AG20443 (cell line): ENCODE data around the gene DSG4.

ENCODE experiments used
- DNase-seq: peaks from one replicate; pipeline ENCODE4 v3.0.0; 2012; ENCODE audit warnings: low spot score, mixed read lengths

Gene DSG4

DNA sequence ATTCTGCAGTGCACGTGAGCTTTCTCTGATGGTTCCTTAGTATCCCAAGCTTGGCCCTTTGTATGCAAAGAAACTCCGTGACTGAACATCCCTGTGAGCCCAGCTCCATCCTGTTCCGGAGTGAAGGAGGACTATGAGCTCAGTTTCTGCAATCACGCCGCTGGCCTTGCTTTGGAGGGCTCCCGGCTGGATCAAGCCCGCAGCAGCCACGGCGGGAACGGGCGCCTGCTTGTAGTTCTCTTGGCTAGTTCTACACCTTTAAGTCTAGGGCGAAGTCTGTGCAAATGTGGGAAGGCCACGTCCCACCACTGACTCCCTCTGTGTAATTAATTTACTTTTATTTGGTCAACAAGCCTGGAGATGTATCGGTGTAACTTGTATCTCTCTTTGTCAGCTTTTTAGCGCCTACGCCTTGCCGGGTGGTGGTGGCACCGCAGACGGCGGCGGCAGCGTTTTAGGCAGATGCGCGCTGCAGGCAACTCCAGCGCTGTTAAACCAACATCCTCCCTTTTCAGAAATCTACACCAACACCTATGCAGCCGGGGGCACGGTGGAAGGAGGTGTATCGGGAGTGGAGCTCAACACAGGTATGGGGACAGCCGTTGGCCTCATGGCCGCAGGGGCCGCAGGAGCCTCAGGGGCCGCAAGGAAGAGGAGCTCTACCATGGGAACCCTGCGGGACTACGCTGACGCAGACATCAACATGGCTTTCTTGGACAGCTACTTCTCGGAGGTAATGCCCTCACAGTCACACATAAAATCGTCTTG, 34.3 kb downstream of the DSG4 start:
- DNase-seq: no peak

DNA sequence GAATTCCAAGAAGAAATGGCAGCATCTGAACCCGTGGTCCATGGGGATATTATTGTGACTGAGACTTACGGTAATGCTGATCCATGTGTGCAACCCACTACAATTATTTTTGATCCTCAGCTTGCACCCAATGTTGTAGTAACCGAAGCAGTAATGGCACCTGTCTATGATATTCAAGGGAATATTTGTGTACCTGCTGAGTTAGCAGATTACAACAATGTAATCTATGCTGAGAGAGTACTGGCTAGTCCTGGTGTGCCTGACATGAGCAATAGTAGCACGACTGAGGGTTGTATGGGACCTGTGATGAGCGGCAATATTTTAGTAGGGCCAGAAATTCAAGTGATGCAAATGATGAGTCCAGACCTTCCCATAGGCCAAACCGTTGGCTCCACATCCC, 36.6 kb downstream of the DSG4 start:
- DNase-seq: no peak

DNA sequence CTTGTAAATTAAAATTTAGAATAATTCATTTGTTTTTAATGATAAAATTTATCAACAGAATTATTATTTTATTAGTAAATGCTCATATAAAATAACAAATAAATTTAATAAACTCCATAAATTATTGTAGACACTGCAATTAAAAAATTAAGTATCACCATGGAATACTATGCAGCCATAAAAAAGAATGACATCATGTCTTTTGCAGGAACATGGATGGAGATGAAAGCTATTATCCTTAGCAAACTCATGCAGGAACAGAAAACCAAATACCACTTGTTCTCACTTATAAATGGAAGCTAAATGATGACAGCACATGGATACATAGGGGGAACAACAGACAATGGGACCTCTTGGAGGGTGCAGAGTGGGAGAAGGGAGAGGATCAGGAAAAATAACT, 41.3 kb downstream of the DSG4 start:
- DNase-seq: no peak

DNA sequence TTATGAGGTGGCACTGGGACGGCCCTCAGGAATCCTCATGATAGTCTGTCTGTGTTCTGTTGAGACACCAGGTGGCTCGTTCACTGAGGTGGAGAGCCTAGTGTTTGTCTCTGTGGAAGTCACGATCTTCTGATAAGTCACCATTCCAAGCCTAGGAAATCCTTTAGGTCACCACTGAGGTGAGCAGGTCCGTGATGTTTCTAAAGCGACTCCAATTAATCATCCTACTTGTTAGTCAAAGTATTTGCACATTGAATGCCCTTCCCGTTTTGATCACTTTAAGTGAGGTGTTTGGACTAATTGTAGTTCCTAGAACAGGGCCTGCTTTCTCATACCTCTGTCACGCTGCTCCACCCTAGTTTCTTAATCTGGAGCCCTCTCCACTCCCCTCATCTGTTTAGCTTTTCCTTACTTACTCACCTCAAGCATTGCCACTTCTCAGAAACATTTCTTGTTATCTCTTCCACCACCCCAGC, 42.9 kb downstream of the DSG4 start:
- no peak for DNase-seq

DNA sequence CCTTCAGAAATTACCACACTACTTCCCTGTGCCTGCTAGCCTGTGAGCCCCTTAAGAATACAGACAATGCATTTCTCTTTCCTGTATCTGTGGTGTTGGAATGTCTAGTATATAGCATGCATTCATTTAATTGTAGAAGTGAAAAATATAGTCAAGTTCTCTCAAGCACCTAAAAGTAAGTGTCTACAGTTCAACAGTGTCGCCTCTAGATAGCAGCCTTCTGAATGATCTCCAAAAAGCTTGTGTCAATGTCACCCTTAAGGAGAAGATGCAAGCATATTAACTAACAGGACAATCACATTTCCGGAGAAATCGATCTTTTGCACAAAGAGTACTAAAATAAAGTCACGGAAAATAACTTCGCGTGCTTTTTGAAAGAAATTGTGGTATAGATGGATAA, 43.5 kb downstream of the DSG4 start:
- DNase-seq: no peak

DNA sequence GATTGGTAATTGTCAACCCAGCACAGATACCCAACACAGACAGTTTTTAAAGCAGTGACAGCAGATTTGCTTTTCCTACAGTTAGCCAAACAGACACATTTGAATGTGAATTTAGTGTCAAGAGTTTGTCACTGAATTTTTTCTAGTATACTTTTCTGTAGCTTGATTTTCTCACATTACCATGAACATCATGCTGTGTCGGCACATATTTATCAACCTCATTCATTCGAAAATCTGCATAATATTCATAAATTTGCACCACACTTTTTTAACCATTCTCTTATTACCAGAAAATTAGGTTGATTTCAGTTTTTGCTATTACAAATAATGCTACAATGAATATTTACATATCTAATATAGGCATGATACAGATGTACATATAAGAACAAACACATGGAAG, 43.9 kb downstream of the DSG4 start:
- no peak for DNase-seq

DNA sequence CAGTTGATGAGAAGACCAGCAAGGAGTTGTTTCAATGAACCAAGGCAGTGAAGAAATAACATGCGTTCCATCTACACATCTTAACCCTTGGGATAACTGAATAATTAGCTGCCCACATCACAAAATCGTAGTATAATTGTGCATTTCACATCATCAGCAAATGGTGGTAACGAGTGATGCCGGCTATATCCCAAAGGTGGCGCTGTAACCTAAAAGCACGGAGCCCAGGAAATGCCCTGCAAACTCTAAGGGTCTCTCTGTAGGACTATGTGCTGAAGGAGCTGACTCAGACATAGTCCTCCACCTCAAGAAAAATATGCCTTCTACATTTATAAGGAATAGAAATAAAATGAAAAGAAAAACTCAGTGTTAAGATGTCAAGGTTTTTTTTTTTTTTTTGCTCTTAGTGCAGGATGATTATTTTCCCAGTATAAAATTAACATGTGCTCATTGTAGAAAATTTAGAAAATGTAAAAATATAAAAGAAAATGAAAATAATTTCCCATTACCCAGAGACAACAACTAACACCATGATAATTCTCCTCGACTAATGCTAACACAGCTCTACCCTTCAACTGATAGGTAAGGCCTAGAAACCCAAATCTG, 47.9 kb downstream of the DSG4 start:
- DNase-seq: no peak

DNA sequence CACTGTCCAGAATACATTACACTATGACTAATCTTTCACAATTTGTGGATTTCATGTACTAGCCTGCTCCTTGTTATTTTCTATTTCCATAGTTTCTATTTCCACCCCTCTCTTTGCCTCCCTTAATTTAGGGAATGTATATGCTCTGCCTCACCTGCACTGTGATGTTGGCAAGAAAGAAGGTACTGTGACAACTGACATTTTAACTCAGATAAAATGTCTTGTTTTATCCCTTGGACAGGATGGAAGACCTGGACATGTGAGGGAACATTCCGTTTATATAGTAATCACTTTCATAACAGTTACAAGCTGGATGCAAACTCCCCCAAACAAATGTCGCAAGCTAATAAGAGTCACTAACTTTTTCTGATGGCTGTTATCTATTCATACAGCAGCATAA, 49.4 kb downstream of the DSG4 start:
- no peak for DNase-seq

DNA sequence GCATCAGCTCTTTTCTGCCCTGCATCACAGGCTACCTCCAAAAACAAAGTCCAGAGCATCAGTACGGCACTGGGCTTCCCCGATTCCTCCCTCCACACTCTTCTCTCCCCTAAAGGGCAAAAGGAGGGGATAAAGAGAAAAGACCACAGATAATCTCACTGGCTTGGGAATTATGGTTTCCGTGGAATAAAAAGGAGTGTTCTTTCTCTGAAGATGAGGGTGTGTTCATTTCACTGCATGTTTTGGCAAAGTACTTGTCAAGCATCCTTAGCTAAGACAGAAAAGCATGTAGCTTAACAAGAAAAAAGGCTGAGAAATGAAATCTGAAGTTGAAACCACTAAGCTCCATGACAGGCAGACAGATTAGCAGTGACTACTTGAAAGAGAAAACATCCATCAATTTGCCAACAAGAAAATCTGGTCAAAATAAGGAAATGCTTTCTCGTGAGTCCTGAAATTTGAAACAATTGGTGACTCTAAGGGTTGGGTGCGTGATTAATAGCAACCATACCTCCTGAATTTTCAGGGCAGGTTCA, 50.4 kb downstream of the DSG4 start:
- no peak for DNase-seq

DNA sequence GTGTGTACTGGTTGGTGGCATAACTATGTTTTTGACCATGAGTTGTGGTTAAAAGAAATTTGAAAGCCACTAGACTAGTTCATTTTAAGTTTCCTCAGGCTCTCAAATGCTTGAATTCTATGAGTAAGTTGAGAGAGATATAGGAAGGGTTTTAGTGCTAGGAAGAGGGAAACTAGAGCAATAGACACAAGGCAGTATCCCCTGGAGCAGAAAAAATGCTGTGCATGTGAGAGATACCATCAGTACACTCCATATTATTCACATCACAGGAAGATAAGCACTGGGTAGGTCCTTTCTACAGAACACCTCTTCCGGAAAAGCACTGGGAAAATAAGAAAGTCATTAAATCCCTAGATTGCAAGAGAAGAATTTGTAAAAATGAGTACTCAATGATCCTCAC, 51.6 kb downstream of the DSG4 start:
- DNase-seq: no peak

DNA sequence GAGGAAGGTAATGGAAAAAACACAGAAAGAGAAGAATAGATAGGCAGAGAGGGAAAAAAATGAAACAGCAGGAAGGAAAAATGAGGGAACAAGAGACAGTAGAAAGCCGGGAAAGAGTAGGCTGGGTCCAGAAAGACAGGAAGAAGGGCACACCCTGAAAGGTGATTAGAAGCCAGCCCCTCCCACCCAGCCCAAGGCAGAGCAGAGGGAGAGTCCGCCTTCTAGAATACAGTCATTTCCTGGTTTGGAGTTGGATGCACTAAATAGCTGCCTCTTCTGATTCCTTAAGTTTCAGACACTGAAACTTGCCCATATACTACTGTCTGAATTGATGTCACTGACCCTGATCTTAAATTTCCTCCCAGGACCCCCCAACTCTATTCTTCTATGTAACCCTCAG, 53.0 kb downstream of the DSG4 start:
- no peak for DNase-seq

DNA sequence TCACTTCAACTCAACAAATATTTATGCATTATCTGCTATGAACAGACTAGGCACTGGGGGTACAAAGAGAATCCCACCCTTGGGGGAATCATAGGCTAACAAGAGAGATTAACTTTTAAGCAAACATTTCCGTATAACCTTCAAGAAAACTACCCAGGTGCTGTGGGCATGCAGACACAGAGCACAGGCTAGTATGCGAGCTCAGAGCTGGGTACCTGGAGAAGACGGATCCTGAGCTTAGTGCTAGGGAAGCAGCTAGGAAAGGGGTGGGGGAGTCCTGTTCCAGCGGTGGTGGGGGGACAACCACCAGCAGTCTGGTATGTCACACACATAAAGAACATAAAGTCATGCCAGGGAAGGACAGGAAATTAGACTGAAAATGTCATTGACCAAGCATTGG, 53.5 kb downstream of the DSG4 start:
- no peak for DNase-seq

DNA sequence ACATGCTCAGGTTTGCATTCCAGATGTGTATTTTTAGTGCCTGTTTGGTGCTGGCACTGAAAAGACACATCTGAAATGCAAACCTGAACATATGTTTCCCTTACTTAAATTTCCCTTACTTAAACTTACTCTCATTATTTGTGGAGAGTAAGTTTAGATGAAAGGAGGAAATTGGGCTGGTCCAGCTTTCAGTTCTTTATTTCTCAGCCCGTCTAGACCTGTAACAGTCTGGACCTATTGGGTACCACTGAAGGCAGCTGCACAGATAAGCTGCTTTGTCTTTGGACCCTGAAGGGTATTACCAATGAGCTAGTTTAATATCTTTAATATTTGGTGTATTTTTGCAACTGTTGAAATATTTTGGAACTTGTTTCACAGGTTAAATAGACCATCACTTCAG, 54.0 kb downstream of the DSG4 start:
- no peak for DNase-seq

DNA sequence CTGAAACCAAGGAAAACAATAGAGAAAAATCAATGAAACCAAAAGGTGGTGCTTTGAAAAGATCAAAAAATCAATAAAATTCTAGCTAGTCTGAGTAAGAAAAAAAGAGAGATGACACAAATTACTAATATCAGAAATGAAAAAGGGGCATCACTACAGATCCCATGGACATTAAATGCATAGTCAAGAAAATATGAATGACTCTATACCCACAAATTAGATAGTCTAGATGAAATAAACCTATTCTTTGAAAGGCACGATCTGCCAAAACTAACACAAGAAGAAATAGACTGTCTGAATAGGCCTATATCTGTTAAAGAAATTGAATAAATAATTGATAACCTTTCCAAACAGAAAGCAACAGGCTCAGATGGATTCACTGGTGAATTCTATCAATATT, 55.7 kb downstream of the DSG4 start:
- no peak for DNase-seq

DNA sequence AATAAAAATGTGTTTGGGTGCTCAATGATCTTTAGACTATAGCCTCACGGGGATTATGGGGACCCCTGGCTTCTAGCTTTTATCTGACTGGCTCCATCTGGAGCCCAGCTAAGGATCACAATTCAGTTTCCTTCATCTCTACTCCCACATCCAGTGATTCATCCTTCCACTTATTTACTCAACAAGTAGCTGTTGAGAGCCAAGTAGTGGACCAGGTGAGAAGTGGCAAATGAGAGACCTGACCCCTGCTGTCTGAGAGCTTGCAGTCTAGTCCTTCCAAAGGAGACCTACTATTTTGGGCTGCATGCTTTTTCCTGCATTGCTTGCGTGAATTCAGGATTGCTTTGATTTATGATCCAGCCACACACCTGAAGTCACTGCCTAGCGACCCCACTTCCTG, 60.2 kb downstream of the DSG4 start:
- no peak for DNase-seq

DNA sequence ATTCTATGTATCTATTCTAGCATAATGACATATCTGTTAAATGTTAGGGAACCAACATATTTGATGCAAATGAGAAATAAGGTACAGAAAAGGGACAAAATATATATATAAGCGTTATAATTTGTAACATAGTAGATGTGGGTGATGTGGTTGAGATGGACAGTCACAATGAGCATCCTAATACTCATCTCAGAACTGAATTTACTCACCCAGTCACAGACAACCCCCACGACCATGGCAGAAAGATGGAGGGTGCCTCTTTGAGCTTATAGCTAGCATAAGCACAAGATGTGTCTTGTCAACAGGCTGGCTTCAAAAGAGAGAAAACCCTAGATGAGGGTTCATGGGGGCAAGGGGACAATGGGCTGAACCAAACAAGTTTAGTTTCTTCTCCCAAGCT, 61.8 kb downstream of the DSG4 start:
- DNase-seq: no peak

DNA sequence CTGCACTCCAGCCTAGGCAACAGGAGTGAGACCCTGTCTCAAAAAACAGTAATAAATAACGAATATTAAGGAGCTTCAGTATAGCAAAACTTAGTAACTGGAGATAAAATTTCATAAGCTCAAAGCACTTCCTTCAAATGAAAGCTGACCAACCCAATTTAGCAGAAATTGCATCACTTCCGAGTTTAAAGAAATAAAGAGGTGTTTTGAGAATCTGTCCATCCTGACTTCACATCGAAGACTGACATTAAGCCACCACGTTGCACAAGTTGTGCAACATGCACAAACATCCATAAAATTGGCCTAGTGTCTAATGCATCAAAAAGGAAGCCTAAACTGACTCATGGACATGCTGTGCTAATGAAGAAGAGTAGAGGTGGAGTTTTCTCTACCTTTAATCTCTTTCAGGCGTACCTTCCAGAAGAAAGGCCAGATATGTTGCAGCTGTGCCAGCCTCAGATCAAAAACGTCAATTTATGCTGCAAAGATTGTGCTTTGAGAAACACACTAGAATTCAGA, 63.3 kb downstream of the DSG4 start:
- DNase-seq: no peak

DNA sequence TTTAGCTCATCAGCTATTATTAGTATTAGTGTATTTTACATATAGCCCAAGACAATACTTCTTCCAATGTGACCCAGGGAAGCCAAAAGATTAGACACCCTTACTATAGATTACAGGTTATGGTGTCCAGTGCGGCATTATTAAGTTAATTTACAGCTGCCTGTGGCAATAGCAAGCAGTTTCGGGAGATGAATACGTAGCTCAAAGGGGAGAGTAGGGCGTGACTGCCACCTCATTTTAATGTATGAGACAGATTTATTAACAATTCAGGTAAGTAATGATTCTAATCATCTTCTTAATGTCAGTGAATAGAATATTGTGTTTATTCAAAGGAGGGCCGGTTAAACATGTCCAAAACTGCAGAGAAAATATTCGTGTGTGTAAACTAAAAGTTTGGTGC, 64.2 kb downstream of the DSG4 start:
- no peak for DNase-seq

DNA sequence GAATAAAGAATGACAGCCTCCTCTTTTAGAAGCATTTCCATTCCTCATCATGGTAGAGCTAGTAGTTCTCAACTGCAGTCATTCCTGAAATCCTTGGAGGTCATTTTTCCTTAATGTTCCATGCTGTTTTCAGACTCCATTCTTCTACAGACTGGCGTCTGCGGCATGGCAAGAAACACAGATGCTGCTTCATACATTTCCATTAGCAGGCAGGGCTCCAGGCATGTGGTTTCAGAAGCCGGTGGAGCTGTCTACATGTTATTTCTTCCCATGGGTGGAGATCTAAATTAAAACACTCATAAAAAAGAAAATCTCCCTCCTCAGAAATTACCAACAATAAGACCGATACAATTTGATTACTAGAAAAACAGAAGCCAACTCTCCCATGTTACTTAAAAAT, 64.9 kb downstream of the DSG4 start:
- DNase-seq: no peak

DNA sequence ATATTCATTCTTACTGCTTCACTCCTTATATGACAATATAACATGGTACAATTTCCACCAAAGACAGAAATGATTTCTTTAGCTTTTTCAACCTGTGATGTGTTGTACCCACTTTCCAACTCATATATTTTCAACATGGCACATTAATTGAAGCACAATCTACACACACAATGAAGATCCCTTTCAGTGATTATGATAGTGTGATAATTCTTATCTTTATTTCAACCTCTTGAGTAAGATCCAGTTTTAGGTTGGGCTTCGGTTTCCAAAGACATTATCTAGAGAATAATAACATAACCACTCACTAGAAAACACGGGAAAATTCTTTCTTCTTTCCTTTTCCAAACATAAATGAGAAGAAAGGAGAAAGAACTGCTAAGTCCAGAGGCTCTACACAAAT, 67.6 kb downstream of the DSG4 start:
- no peak for DNase-seq

DNA sequence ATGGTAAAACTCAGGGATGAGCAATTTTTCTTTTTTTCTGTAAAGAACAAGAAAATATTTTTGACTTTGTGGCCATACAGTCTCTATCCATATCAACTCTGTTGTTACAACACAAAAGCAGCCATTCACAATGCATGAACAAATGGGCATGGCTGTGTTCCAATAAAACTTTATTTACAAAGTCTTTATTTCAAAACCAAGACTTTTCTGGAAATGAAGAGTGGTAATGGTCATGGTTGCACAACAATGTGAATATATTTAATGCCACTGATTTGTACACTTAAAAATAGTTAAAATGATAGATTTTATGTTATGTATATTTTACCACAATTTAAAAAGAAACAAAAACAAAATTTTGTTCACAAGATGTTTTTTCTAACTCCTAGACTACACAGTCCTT, 69.3 kb downstream of the DSG4 start:
- no peak for DNase-seq

DNA sequence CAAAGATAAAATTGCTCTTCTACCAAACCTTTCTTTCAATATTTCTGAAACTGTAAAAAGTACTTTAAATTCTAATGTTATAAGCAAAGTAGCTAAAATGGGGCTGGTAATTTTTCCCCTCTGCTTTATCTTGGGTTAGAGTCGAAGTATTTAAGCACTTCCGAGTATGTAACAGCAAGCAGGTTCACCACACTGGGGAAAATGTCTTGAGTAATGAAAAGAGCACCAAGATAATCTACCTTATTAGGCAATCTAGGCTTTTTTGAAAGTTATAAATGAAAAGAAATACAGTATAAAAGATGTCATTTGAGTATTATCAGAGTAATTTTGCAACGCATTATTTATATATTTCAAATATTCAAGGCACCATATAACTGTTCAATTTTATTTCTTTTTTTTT, 70.3 kb downstream of the DSG4 start:
- DNase-seq: no peak

DNA sequence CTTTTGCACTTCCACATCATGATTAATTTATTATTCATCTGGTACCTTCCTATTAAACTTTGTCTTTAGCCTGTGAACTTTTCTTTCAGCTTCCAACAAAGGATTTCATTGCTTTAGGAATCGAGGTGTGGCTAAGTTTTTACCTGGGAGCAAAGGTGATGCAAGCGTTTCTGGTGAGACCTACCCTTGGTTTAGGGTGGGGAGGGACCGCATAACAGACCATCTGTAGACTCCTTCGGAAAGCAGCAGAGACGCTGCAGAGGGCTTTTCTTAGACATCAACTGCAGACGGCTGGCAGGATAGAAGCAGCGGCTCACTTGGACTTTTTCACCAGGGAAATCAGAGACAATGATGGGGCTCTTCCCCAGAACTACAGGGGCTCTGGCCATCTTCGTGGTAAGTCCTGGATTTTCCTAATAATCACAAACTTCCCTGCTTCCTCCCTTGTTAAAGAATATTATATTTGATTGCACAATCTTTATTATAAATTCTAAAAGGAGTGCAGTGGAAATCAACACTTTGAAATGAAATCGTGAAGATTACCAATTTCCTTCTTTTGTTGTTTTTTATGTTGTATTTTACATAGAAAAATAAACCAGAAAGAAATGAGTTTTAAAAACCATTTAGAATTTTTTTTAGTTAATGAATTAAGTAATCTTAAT, 71.1 kb downstream of the DSG4 start, which contains the start of gene DSG3:
Gene DSG3 (plus strand): TSS at position 212 of the 662 bp plus-strand sequence. CDS start 137 bp downstream, at position 349.
- no peak for DNase-seq
